H9 (cell line): Measurements from ENCODE around the gene MLLT3. TPM values are rescaled to one million over a fixed set of nuclear protein-coding genes. Genes with fewer than 3 reads are reported as not detected.

Experiments used
- DNase-seq: peaks from one replicate; pipeline ENCODE4 v3.0.0-alpha.2; 2017
- H2AFZ ChIP-seq: one replicate; pipeline ENCODE4 v1.6.1; 2013; ENCODE audit warnings: mild to moderate bottlenecking, low read length, control low read depth, moderate library complexity
- H2AK5ac ChIP-seq: 2 replicates; pipeline ENCODE4 v1.6.1; 2013; ENCODE audit warnings: low read length, control low read depth, mixed read lengths; ENCODE audit not compliant: insufficient read length
- H2BK120ac ChIP-seq: one replicate; pipeline ENCODE4 v1.6.1; 2013; ENCODE audit warnings: low read depth, mild to moderate bottlenecking, low read length, control low read depth, inconsistent platforms; ENCODE audit not compliant: poor library complexity, severe bottlenecking
- H2BK12ac ChIP-seq: 2 replicates; pipeline ENCODE4 v1.6.1; 2013; ENCODE audit warnings: low read length, control low read depth, mixed read lengths, low read depth; ENCODE audit not compliant: insufficient read length
- H2BK15ac ChIP-seq: 2 replicates; pipeline ENCODE4 v1.6.1; 2013; ENCODE audit warnings: low read depth, low read length, control low read depth
- H2BK20ac ChIP-seq: one replicate; pipeline ENCODE4 v1.6.1; 2013; ENCODE audit warnings: low read depth, mild to moderate bottlenecking, low read length, control low read depth, inconsistent platforms; ENCODE audit not compliant: poor library complexity, severe bottlenecking
- H2BK5ac ChIP-seq: 2 replicates; pipeline ENCODE4 v1.6.1; 2013; ENCODE audit warnings: low read length, control low read depth, mixed read lengths; ENCODE audit not compliant: insufficient read length
- H3K14ac ChIP-seq: 2 replicates; pipeline ENCODE4 v1.6.1; 2013; ENCODE audit warnings: low read length, control low read depth; ENCODE audit not compliant: insufficient read depth
- H3K18ac ChIP-seq: 2 replicates; pipeline ENCODE4 v1.6.1; 2013; ENCODE audit warnings: low read depth, mild to moderate bottlenecking, mixed read lengths, low read length, control low read depth; ENCODE audit not compliant: insufficient read length
- H3K23ac ChIP-seq: 2 replicates; pipeline ENCODE4 v1.6.1; 2013; ENCODE audit warnings: low read length, control low read depth, mixed read lengths, low read depth; ENCODE audit not compliant: insufficient read length
- H3K23me2 ChIP-seq: 2 replicates; pipeline ENCODE4 v1.6.1; 2013; ENCODE audit warnings: low read depth, mild to moderate bottlenecking, mixed read lengths, low read length, control low read depth; ENCODE audit not compliant: insufficient read length, poor library complexity, severe bottlenecking
- H3K27ac ChIP-seq: 2 replicates; pipeline ENCODE4 v1.5.1; 2013; ENCODE audit warnings: low read length, control low read depth, mixed read lengths, low read depth; ENCODE audit not compliant: insufficient read length
- H3K27me3 ChIP-seq: 2 replicates; pipeline ENCODE4 v1.6.1; 2013; ENCODE audit warnings: low read length, control low read depth, inconsistent platforms; ENCODE audit not compliant: insufficient read depth
- H3K4ac ChIP-seq: 2 replicates; pipeline ENCODE4 v1.6.1; 2013; ENCODE audit warnings: low read depth, mild to moderate bottlenecking, control low read depth, inconsistent platforms, low read length, moderate library complexity
- H3K4me1 ChIP-seq: 2 replicates; pipeline ENCODE4 v1.6.1; 2013; ENCODE audit warnings: low read length, control low read depth, inconsistent platforms; ENCODE audit not compliant: insufficient read depth
- H3K4me2 ChIP-seq: 2 replicates; pipeline ENCODE4 v1.6.1; 2013; ENCODE audit warnings: low read length, control low read depth, mixed read lengths; ENCODE audit not compliant: insufficient read length, insufficient read depth
- H3K56ac ChIP-seq: 2 replicates; pipeline ENCODE4 v1.6.1; 2013; ENCODE audit warnings: low read depth, mild to moderate bottlenecking, mixed read lengths, low read length, control low read depth; ENCODE audit not compliant: insufficient read length
- H3K79me1 ChIP-seq: 2 replicates; pipeline ENCODE4 v1.6.1; 2013; ENCODE audit warnings: low read depth, mild to moderate bottlenecking, moderate library complexity, low read length, control low read depth, inconsistent platforms; ENCODE audit not compliant: insufficient read depth, poor library complexity, severe bottlenecking
- H3K79me2 ChIP-seq: 2 replicates; pipeline ENCODE4 v1.6.1; 2013; ENCODE audit warnings: low read length, control low read depth, inconsistent platforms; ENCODE audit not compliant: insufficient read depth
- H3K9ac ChIP-seq: 2 replicates; pipeline ENCODE4 v1.6.1; 2013; ENCODE audit warnings: low read length, control low read depth, mixed read lengths; ENCODE audit not compliant: insufficient read length; ENCODE audit errors: extremely low read depth
- H3K9me3 ChIP-seq: one replicate; pipeline ENCODE4 v1.6.1; 2013; ENCODE audit warnings: low read depth, low read length, inconsistent platforms; ENCODE audit not compliant: control insufficient read depth
- H3T11ph ChIP-seq: one replicate; pipeline ENCODE4 v1.6.1; 2013; ENCODE audit warnings: mild to moderate bottlenecking, low read length, control low read depth, inconsistent platforms
- H4K20me1 ChIP-seq: one replicate; pipeline ENCODE4 v1.6.1; 2013; ENCODE audit not compliant: control insufficient read depth, insufficient read length, insufficient read depth
- H4K5ac ChIP-seq: 2 replicates; pipeline ENCODE4 v1.6.1; 2013; ENCODE audit warnings: low read depth, mild to moderate bottlenecking, mixed read lengths, low read length, control low read depth; ENCODE audit not compliant: insufficient read length
- H4K8ac ChIP-seq: replicated peaks from 2 replicates; pipeline ENCODE4 v1.6.1; 2013; ENCODE audit warnings: low read length, control low read depth, mixed read lengths, low read depth; ENCODE audit not compliant: insufficient read length
- H4K91ac ChIP-seq: 2 replicates; pipeline ENCODE4 v1.6.1; 2013; ENCODE audit warnings: low read depth, mild to moderate bottlenecking, moderate library complexity, mixed read lengths, low read length, control low read depth; ENCODE audit not compliant: insufficient read length
- H3K27ac Mint-ChIP-seq, 3 experiments: 2 replicates in 2 of 3; 3 replicates in 1 of 3; pipeline ENCODE4 v1.8.0; 2020 to 2021; ENCODE audit warnings: mixed read lengths in 3 of 3, mild to moderate bottlenecking in 1 of 3, moderate library complexity in 1 of 3
- H3K27me3 Mint-ChIP-seq: 2 replicates; pipeline ENCODE4 v1.8.0; 2021; ENCODE audit warnings: low read depth, mild to moderate bottlenecking, moderate library complexity, mixed read lengths
- H3K36me3 Mint-ChIP-seq, 3 experiments: 2 replicates in 2 of 3; 3 replicates in 1 of 3; pipeline ENCODE4 v1.8.0; 2020 to 2021; ENCODE audit warnings: low read depth in 3 of 3, mixed read lengths in 3 of 3; ENCODE audit not compliant: insufficient read depth in 1 of 3
- H3K4me1 Mint-ChIP-seq, 2 experiments: 2 replicates each; pipeline ENCODE4 v1.8.0; 2020; ENCODE audit warnings: mixed read lengths in 2 of 2
- H3K4me3 Mint-ChIP-seq, 2 experiments: 2 replicates in 1 of 2; 3 replicates in 1 of 2; pipeline ENCODE4 v1.8.0; 2020 to 2021; ENCODE audit warnings: mild to moderate bottlenecking in 2 of 2, mixed read lengths in 2 of 2, moderate library complexity in 1 of 2
- H3K9me3 Mint-ChIP-seq, 2 experiments: 2 replicates in 1 of 2; 3 replicates in 1 of 2; pipeline ENCODE4 v1.8.0; 2020; ENCODE audit warnings: mild to moderate bottlenecking in 2 of 2, mixed read lengths in 2 of 2, moderate library complexity in 1 of 2
- CTCF ChIP-seq: fragments of 200-600 bp; sonication (generic); conservative IDR thresholded peaks from 3 replicates; pipeline ENCODE4 v1.8.0; 2021; ENCODE audit warnings: antibody characterized with exemption, mild to moderate bottlenecking
- WGBS: extraction: QIAGEN DNeasy Blood & Tissue Kit; methylation state at CpG from one replicate; pipeline ENCODE4 v1.1.7; 2013; ENCODE audit warnings: missing lambda C conversion rate, low lambda C conversion rate, mixed read lengths; ENCODE audit not compliant: insufficient read length; ENCODE audit errors: extremely low coverage; 5-methylcytosine and 5-hydroxymethylcytosine counted together
- total RNA-seq: library from RNA; stranded (reverse); gene quantifications from 2 replicates; pipeline ENCODE4 v1.2.1, GENCODE V29; 2021

MLLT3 gene
- total RNA-seq, 1 experiment from 2014 or later, result 3.9 TPM

DNA sequence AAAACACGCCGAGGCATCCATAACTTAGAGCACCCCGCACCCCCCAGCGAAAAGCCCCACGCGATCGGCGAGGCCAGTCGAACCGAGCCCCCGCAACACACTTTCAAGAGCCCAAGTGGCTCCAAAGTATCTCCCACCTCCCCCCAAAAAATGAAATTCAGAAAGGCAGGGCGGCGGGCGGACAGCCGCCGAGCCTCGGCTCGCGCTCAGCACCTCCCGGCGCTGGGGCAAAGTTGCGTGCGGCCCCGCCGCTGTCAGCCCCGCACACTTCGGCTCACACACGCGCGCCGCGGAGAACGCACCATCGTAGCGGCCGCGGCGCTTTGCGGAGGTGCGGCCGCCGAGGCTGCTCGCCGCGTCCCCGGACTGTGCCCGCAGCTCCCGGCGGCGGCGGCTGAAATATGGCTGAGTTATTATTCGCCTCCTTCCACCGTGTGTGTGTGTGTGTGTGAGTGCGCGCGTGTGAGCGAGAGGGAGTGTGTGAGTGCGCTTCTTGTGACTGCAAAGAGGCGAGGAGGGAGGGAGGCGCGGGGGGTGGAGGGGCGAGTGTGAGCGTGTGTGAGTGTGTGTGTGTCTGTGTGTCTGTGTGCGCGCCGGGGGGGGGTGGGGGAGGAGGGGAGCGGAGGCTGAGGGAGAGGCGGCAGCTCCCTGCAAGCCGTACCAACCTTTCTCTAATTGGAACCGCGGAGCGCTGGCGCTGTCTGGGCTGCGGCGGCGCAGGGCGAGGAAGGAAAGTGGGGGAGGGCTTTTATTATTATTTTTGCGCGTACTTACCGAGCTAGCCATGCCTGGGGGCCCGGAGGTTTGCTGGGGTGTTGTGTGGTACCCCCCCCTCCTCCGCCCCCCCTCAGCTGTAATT lies 599 bp downstream of the MLLT3 start:
- Histone ChIP-seq H4K20me1 (no peaks in the 10 kb centered on the region), H3K79me2 (no peaks in the 10 kb centered on the region), H2BK5ac (no peak overlapping the region), H3T11ph (no peak overlapping the region), H4K5ac (no peak overlapping the region), H3K4ac (no peak overlapping the region), H3K14ac (no peak overlapping the region; the same call in 1 of the 2 replicates), H3K23ac (no peak overlapping the region), H3K23me2 (peaks cover 25% of the 10 kb centered on the region), H2AK5ac (no peak overlapping the region), H3K9me3 (no peaks in the 10 kb centered on the region), H2BK20ac (no peak overlapping the region), H4K8ac (no peak overlapping the region), H2AFZ (no peak overlapping the region), H3K56ac (no peak overlapping the region), H3K79me1 (no peaks in the 10 kb centered on the region), H3K27ac (no peak overlapping the region), H3K4me2 (peak overlapping the region; percentile 95), H2BK12ac (no peak overlapping the region), H4K91ac (no peak overlapping the region), H2BK120ac (no peak overlapping the region), H3K9ac (no peak overlapping the region), H2BK15ac (no peak overlapping the region), H3K27me3 (peaks cover 31% of the 10 kb centered on the region), H3K18ac (no peak overlapping the region), H3K4me1 (peaks cover 3% of the 10 kb centered on the region; the same call in 1 of the 2 replicates)
- no peak for TF ChIP-seq CTCF
- H3K9me3 Mint-ChIP-seq, result no peaks in the 10 kb centered on the region
- H3K27ac Mint-ChIP-seq, result no peak overlapping the region
- H3K4me3 Mint-ChIP-seq, result peak overlapping the region; percentile 78 to 93
- no peaks in the 10 kb centered on the region for H3K36me3 Mint-ChIP-seq
- peak; percentile 69 for DNase-seq
- H3K4me1 Mint-ChIP-seq, result peaks cover 27 to 44% of the 10 kb centered on the region in 2 experiments
- WGBS, result no CpG with 5 or more reads among the region's 82 CpGs
- peaks cover 73% of the 10 kb centered on the region for H3K27me3 Mint-ChIP-seq
